Uterus (tissue), 4 donors: ENCODE measurements around the gene SLC7A14. TPM values are rescaled to one million over a fixed set of nuclear protein-coding genes. Genes with fewer than 3 reads are reported as not detected.

Experiments used
- DNase-seq, 2 donors: peaks; one replicate each; pipeline ENCODE4 v3.0.0-alpha.2; 2019 to 2020
- H3K27ac ChIP-seq, 2 donors: fragments of 200-600 bp; sonication (generic); 1 replicate in 1 of 2; 2 replicates in 1 of 2; pipeline ENCODE4 v1.5.1; 2016 to 2018
- H3K27me3 ChIP-seq, 2 donors: fragments of 200-600 bp; sonication (generic); one replicate each; pipeline ENCODE4 v1.5.1; 2018 to 2019; ENCODE audit warnings: control low read depth in 1 of 2
- H3K36me3 ChIP-seq, 2 donors: fragments of 200-600 bp; sonication (generic); one replicate each; pipeline ENCODE4 v1.5.1; 2019; ENCODE audit warnings: control low read depth in 1 of 2
- H3K4me1 ChIP-seq, 2 donors: fragments of 200-600 bp; sonication (generic); one replicate each; pipeline ENCODE4 v1.5.1; 2018 to 2019; ENCODE audit warnings: control low read depth in 1 of 2
- H3K4me3 ChIP-seq, 2 donors: fragments of 200-600 bp; sonication (generic); 1 replicate in 1 of 2; 2 replicates in 1 of 2; pipeline ENCODE4 v1.5.1; 2018 to 2019; ENCODE audit warnings: mild to moderate bottlenecking in 1 of 2
- H3K9me3 ChIP-seq, 2 donors: fragments of 200-600 bp; sonication (generic); one replicate each; pipeline ENCODE4 v1.5.1; 2019; ENCODE audit warnings: control low read depth in 1 of 2
- POLR2A ChIP-seq, 2 donors: fragments of 450-650 bp; IDR thresholded peaks; one replicate each; pipeline ENCODE4 v1.6.1; 2016; ENCODE audit warnings: antibody characterized with exemption in 2 of 2, mild to moderate bottlenecking in 1 of 2, moderate library complexity in 1 of 2
- intact Hi-C: fragments of 100-400 bp; cut with DNase I; formaldehyde crosslinking; loops from one replicate; pipeline ENCODE4 v1.15.1; 2023; ENCODE audit warnings: low total_unique reads
- total RNA-seq, 4 donors: library from RNA; depleted of rRNA in 3 of 4; stranded (reverse); fragments of >200 nt in 3 of 4; gene quantifications; one replicate each; pipeline versions ENCODE4 v1.1.0 to v1.2.4, GENCODE V29; 2014 to 2023
- TF ChIP-seq, protein P1 (sequence below), 4 experiments: fragments of 200-600 bp in 2 of 4; fragments of 450-650 bp in 2 of 4; sonication (generic) in 2 of 4; IDR thresholded peaks; one replicate each; pipeline ENCODE4 v1.5.1; 2016 to 2019; ENCODE audit warnings: antibody characterized with exemption in 4 of 4, mild to moderate bottlenecking in 2 of 4, moderate library complexity in 1 of 4
- donor health status: DM: yes; HTN: yes; CAD: no.

The SLC7A14 gene
- total RNA-seq, 4 donors from 2014 or later: 0.55 TPM; not detected in 3

DNA sequence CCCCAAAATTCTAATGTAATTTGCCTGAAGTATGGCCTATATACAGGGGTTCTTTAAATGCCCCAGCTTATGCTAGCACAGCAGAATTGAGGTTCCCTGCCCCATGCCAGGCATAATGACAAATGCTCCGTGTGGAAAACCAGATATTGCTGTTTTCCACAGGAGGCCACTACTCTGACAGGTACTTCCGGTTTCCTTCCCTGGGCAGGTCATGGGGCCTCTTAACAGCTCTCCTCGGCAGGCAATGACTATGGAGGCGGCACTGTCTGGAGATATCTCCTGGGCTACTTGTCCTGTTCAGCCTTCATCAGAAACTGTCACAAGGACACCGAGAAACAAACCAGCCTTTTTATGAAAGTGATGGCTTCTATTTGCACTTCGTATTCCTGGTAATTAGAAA lies 54.8 kb downstream of the SLC7A14 start:
- Histone ChIP-seq H3K36me3 (no peaks in the 10 kb centered on the region), H3K4me3 (no peak overlapping the region), H3K27ac (no peak overlapping the region), H3K9me3 (no peaks in the 10 kb centered on the region), H3K27me3 (no peaks in the 10 kb centered on the region), H3K4me1 (no peaks in the 10 kb centered on the region)
- TF ChIP-seq POLR2A (IDR thresholded peaks at IDR 0.05): no peak
- TF ChIP-seq, protein P1, sequence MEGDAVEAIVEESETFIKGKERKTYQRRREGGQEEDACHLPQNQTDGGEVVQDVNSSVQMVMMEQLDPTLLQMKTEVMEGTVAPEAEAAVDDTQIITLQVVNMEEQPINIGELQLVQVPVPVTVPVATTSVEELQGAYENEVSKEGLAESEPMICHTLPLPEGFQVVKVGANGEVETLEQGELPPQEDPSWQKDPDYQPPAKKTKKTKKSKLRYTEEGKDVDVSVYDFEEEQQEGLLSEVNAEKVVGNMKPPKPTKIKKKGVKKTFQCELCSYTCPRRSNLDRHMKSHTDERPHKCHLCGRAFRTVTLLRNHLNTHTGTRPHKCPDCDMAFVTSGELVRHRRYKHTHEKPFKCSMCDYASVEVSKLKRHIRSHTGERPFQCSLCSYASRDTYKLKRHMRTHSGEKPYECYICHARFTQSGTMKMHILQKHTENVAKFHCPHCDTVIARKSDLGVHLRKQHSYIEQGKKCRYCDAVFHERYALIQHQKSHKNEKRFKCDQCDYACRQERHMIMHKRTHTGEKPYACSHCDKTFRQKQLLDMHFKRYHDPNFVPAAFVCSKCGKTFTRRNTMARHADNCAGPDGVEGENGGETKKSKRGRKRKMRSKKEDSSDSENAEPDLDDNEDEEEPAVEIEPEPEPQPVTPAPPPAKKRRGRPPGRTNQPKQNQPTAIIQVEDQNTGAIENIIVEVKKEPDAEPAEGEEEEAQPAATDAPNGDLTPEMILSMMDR (IDR thresholded peaks at IDR 0.05): no peak
- no peak for DNase-seq
- intact Hi-C loops: no loop called here

DNA sequence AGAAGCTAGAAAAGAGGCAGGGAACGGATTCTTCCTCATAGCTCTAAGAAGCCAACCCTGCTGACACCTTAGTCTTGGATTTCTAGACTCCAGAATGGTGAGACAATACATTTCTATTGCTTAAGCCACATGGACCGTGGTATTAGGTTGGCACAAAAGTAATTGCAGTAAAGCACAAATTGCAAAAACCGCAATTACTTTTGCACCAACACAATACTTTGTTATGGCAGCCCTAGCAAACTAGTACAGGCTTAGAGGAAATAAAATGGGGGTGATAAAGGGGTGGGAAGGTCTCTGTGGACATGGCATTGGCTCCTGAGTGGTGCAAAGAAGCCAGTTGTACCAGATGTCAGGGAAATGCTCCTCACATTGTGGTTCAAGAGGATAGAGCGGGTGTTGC lies 56.0 kb downstream of the SLC7A14 start:
- Histone ChIP-seq H3K27me3 (no peaks in the 10 kb centered on the region), H3K27ac (no peak overlapping the region), H3K4me1 (no peaks in the 10 kb centered on the region), H3K4me3 (no peak overlapping the region), H3K9me3 (no peaks in the 10 kb centered on the region), H3K36me3 (no peaks in the 10 kb centered on the region)
- no peak for DNase-seq
- TF ChIP-seq POLR2A (IDR thresholded peaks at IDR 0.05): no peak
- TF ChIP-seq, protein P1 (IDR thresholded peaks at IDR 0.05): no peak
- intact Hi-C loops: no loop called here

DNA sequence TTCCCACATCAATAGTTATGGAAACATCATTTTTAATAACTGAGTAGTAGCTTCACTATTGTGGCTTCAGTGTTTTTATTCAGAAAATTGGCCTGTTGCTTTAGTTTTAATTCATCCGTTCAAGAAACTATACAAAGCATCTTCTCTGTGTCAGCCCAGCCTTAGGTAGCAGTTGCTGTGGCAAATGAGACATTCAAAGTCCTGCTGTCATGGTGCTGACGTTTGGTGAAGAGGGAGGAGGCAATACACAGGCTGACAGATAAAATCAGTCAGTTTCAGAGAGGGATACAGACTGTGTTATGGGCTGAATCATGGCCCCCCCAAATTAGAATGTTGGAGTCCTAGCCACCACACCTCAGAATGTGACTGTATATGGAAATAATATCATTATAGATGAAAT lies 56.5 kb downstream of the SLC7A14 start:
- Histone ChIP-seq H3K27ac (no peak overlapping the region), H3K27me3 (no peaks in the 10 kb centered on the region), H3K4me1 (no peaks in the 10 kb centered on the region), H3K36me3 (no peaks in the 10 kb centered on the region), H3K4me3 (no peak overlapping the region), H3K9me3 (no peaks in the 10 kb centered on the region)
- TF ChIP-seq, protein P1 (IDR thresholded peaks at IDR 0.05): no peak
- TF ChIP-seq POLR2A (IDR thresholded peaks at IDR 0.05): no peak
- no peak for DNase-seq
- intact Hi-C loops: no loop called here

DNA sequence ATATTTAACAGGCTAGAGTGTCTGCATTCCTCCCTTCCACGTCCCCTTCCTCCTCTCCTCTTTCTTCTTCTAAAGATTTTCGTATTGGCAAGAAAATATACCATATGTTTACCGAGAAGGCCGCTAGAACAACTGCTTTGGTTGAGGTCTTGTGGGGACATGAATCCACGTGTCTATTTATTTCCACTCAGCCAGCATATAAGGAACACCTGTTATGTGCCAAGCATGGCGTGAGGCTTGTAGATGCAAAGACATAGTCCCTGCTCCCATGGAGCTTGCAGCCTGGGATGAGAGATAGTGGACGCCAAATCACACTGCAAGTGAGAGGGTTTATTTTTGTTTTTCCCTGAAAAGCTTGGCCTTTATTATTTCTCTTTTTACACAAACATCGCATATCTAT lies 57.1 kb downstream of the SLC7A14 start:
- H3K27me3 ChIP-seq: no peaks in the 10 kb centered on the region
- intact Hi-C loops: no loop called here
- no peaks in the 10 kb centered on the region for H3K36me3 ChIP-seq
- no peaks in the 10 kb centered on the region for H3K4me1 ChIP-seq
- DNase-seq: no peak
- H3K27ac ChIP-seq: no peak overlapping the region
- TF ChIP-seq, protein P1 (IDR thresholded peaks at IDR 0.05): no peak
- TF ChIP-seq POLR2A (IDR thresholded peaks at IDR 0.05): no peak
- H3K4me3 ChIP-seq: no peak overlapping the region
- no peaks in the 10 kb centered on the region for H3K9me3 ChIP-seq

DNA sequence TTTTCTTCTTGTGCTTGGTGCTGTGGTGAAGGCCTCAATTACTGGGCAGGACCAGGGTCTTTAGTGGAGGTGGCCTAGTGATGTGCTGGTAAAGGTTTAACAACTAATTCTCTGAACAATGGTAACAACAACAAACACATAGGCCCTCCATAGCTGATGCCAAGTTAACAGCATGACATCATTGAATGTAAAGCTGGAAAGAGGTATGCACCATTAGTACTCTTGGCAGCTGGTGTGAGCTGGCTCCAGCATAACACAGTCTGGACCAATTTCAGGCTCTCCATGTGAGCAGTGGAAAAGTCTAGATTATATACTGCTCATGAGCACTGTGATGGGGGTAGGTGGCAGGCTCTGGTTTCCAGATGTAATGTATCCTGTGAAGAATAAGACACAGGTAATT lies 61.8 kb downstream of the SLC7A14 start:
- no peak for DNase-seq
- intact Hi-C loops: no loop called here
- TF ChIP-seq, protein P1 (IDR thresholded peaks at IDR 0.05): no peak
- no peak for TF ChIP-seq POLR2A (IDR thresholded peaks at IDR 0.05)

More for the DNA sequence above, 61.8 kb downstream of the SLC7A14 start:
- no peaks in the 10 kb centered on the region for H3K4me1 ChIP-seq
- no peaks in the 10 kb centered on the region for H3K9me3 ChIP-seq
- no peak overlapping the region for H3K27ac ChIP-seq
- H3K36me3 ChIP-seq: no peaks in the 10 kb centered on the region
- H3K27me3 ChIP-seq: no peaks in the 10 kb centered on the region
- H3K4me3 ChIP-seq: no peak overlapping the region
